PFSK-1 (cell line): ENCODE results near the gene SOBP.

Experiments
- POLR2AphosphoS5 ChIP-seq: IDR thresholded peaks from 2 replicates; pipeline ENCODE4 v1.6.1; 2012; ENCODE audit warnings: low read depth, mild to moderate bottlenecking, control low read depth, low read length, moderate library complexity
- TAF1 ChIP-seq: IDR thresholded peaks from 2 replicates; pipeline ENCODE4 v1.6.1; 2012; ENCODE audit warnings: low read length, control low read depth, borderline replicate concordance; ENCODE audit not compliant: insufficient read depth
- TF ChIP-seq, protein P1 (sequence below), 2 experiments: IDR thresholded peaks; 2 replicates each; pipeline versions ENCODE4 v1.6.1 to v1.8.0; 2011 to 2012; ENCODE audit warnings: low read depth in 2 of 2, low read length in 2 of 2, control low read depth in 1 of 2, inconsistent platforms in 1 of 2, mild to moderate bottlenecking in 1 of 2, moderate library complexity in 1 of 2; ENCODE audit not compliant: insufficient read depth in 1 of 2

DNA sequence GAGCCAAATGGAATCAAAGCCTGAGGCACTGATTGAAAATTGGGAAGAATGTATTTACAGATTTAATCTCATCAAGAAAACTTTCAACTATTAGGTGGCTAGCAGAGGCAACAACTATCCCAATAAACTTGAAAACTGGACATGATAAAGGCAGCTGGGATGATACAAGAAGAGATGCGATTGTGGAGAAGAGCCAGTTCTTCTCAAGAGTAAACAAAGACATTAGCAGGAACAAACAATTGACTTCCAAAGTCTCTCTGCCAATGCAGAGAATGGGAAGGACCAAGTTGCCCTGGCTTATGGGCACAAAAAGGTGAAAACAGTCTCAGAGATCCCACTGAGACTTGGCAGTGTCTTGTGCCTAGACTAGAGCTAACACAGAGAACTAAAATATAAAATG is 132.4 kb downstream of the SOBP start:
- TF ChIP-seq TAF1 (no peak), POLR2AphosphoS5 (no peak)
- TF ChIP-seq, protein P1, sequence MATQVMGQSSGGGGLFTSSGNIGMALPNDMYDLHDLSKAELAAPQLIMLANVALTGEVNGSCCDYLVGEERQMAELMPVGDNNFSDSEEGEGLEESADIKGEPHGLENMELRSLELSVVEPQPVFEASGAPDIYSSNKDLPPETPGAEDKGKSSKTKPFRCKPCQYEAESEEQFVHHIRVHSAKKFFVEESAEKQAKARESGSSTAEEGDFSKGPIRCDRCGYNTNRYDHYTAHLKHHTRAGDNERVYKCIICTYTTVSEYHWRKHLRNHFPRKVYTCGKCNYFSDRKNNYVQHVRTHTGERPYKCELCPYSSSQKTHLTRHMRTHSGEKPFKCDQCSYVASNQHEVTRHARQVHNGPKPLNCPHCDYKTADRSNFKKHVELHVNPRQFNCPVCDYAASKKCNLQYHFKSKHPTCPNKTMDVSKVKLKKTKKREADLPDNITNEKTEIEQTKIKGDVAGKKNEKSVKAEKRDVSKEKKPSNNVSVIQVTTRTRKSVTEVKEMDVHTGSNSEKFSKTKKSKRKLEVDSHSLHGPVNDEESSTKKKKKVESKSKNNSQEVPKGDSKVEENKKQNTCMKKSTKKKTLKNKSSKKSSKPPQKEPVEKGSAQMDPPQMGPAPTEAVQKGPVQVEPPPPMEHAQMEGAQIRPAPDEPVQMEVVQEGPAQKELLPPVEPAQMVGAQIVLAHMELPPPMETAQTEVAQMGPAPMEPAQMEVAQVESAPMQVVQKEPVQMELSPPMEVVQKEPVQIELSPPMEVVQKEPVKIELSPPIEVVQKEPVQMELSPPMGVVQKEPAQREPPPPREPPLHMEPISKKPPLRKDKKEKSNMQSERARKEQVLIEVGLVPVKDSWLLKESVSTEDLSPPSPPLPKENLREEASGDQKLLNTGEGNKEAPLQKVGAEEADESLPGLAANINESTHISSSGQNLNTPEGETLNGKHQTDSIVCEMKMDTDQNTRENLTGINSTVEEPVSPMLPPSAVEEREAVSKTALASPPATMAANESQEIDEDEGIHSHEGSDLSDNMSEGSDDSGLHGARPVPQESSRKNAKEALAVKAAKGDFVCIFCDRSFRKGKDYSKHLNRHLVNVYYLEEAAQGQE (IDR thresholded peaks at IDR 0.05; ENCODE audit: insufficient read depth in 1 of 2, low read depth in 2 of 2, low read length in 2 of 2): no peak
